GM18526 (cell line): Measurements from ENCODE around the gene GFAP.

Experiments
- POLR2A ChIP-seq: IDR thresholded peaks from 3 replicates; pipeline ENCODE4 v1.6.1; 2011; ENCODE audit not compliant: insufficient read length; ENCODE audit errors: extremely low read depth

The GFAP gene

DNA sequence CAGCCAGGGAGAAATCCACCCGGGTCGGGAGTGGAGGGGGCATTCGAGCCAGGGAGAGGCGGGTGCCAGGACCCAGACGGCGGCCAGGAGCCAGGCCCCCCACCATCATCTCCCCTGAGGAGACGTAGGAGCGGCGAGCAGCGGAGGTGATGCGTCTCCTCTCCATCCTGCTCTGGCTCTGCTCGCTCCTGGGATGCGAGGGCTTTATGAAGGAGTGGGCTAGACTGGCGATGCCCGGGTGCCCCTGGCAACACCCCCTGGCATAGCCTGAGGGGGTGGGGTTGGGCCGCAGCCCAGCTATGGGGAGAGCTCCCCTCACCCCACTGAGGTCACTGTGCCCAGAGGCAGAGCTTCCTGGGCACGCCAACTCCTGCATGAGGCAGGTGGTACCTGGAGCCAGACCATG is at the start of gene GFAP:
TSS of gene GFAP (minus strand) at position 180 of the 406 bp plus-strand sequence. CDS start at position 166, 14 bp downstream.
- no peak for TF ChIP-seq POLR2A

GRCh38 chr17:44961921-44962350 is 46.6 kb upstream of the GFAP start:
- TF ChIP-seq POLR2A = no peak

DNA sequence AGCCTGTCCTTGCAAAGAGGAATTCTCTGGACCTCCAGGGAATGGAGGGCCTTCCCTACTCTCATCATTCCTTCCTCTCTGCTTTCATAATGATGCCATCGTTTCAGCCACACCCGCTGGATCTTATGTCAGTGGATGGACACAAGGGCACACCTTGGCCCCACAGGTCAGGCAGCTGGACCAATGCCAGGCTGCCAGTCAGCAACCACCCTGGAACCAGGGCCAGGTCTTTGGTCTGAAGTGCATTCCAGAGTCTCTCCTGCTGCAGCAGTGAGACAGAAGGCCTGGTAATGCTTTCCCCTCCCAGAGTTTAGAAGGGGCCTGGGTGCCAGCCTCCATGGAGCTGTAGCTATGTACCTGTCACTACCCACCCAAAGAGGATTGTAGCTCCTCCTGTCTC is 45.4 kb upstream of the GFAP start:
- no peak for TF ChIP-seq POLR2A

- no peak for TF ChIP-seq POLR2A
Measured at GRCh38 chr17:44959821-44960531, 44.7 kb upstream of the GFAP start.

GRCh38 chr17:44956998-44957981 is 42.0 kb upstream of the GFAP start:
- no peak for TF ChIP-seq POLR2A

GRCh38 chr17:44955674-44956425 is 40.5 kb upstream of the GFAP start:
- TF ChIP-seq POLR2A = no peak

DNA sequence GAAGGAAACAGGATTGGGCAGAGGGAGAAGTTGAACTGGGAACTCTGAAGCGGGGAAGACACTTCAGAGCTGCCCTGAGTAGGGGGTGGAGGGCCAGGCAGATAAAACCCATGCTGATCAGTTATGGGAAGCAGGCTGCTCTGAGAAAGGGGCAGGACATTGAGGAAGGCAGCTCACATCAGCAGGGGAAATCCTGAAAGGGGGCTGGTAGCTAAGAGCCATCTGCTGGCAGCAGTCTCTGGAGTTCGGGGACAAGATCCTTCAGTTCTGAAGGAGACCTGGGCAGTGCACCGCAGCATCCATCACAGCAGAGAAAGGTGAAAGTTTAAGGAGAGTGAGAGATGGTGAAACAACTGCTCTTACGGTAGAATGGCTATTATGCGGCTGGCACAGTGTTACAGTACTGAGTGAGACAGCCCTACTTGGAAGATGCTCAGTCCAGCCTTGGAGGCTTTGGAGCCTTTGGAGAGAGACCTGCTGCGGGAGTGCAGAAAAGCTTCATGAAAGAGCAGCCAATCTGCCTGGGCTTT is 37.7 kb upstream of the GFAP start:
- TF ChIP-seq POLR2A = no peak

DNA sequence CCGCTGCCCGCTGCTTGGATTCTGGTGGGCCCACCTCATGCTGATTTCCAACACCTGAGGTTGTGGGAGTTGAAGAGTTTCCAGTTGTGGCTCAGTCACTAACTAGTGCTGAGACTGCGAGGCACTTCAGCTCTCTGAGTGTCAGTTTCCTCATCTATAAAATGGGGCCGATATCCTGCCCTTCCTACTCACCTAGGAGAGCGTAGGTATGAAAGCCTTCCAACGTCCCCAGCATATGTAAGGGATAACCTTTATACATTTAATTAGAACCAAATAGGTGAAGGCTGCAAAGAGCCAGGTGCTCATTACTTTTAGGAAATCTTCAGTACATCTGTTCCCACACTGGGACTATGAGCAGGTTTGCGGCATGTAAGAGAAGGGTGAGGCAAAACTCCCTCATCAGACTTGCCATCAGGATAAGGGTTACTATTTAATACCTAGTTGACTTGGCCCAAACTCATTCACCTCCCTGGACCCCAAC is 33.1 kb upstream of the GFAP start:
- TF ChIP-seq POLR2A = no peak

- TF ChIP-seq POLR2A = peak; percentile 92
Measured at GRCh38 chr17:44947461-44948314, 32.4 kb upstream of the GFAP start, which contains the start of gene KIF18B. TSS of gene KIF18B (minus strand) at chr17:44947773. CDS start at chr17:44936344, 11,429 bp downstream.

DNA sequence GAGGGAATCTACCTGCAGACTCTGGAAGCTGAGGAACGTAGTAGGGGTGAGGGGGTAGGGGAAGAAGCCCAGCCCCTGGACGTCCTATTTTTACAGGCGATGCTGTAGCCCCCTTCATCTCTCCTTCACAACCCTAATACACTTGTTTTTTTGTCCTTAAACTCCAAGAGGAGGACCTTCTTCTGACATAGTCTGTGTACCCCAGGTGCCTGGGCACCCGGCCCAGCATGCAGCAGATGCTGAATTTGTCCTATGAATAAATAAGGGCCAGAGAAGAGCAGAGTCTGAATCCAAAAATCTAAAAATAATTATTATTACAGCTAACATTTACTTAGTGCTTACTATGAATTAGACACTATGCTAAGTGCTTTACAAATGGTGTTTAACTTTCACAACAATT is 27.2 kb upstream of the GFAP start:
- TF ChIP-seq POLR2A = no peak

DNA sequence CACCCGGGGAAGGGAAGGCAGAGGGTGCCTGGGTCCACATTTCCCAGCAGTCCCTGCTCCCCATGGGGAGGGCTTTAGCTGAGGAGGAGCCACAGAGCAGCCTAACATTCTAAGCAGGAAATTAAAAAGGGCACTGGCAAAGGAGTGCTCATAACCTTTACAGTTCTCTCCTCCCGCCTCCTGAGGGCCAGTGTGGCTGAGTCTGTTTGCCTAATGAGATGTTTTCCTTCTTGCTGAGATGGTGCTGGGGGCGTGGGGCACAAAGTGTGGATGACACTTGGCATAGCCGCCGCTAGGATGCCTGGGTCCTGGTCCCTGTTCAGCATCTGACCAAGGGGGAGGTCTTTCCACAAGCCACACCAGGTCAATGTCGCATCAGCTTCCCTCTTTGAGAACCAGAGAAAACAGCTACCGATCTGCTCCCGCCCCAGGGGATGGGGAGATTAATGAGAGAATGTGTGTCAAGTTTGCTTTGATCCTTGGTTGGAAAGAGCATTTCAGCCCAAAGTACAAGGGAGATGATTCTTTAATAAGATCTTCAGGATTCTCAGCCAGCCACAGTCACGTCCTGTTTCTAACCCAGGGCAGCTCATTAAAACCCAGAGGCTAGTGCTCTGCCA is 26.5 kb upstream of the GFAP start:
- no peak for TF ChIP-seq POLR2A

GRCh38 chr17:44940768-44941167 is 25.5 kb upstream of the GFAP start:
- no peak for TF ChIP-seq POLR2A

DNA sequence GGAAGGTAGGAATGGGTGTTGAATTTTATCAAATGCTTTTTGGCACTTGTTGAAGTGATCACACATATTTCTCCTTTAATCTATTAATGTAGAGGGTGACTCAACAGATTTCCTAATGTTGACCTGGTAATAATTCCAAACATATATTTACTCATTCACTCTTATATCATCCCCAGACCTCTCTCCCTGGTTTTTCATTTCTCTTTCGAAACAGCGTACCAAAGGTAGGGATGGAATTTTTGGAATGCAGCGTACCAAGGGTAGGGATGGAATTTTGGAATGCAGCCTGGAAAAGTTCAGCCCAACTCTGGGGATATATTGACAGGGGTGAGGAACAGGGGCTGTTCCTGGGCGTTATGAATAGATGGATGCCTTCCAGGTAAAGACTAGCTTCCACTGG is 25.0 kb upstream of the GFAP start:
- TF ChIP-seq POLR2A = no peak
